GM18867 (cell line): Measurements from ENCODE around the gene PAM.

Experiments
- ATAC-seq: cut with Tn5 transposase; IDR thresholded peaks from one replicate; pipeline ENCODE4 v1.9.1; 2021; ENCODE audit warnings: mild to moderate bottlenecking, moderate library complexity; ENCODE audit not compliant: unreplicated experiment

Gene PAM

GRCh38 chr5:102754767-102755431 lies at the start of gene PAM:
TSS of gene PAM (plus strand) at chr5:102755305. CDS start at chr5:102866196, 110,891 bp downstream.
- ATAC-seq, result peak; percentile 92

- no peak for ATAC-seq
Measured at GRCh38 chr5:102711525-102712385, 43.4 kb upstream of the PAM start.

- ATAC-seq, result peak; percentile 29
Measured at GRCh38 chr5:102713278-102713677, 41.8 kb upstream of the PAM start.

GRCh38 chr5:102713682-102714231 lies 41.3 kb upstream of the PAM start:
- ATAC-seq, result peak; percentile 54

- ATAC-seq, result no peak
Measured at GRCh38 chr5:102715082-102715807, 39.9 kb upstream of the PAM start.

GRCh38 chr5:102716017-102716416 lies 39.1 kb upstream of the PAM start:
- no peak for ATAC-seq

GRCh38 chr5:102718819-102719218 lies 36.3 kb upstream of the PAM start:
- no peak for ATAC-seq

- ATAC-seq, result no peak
Measured at GRCh38 chr5:102719886-102720285, 35.2 kb upstream of the PAM start.

GRCh38 chr5:102720969-102721368 lies 34.1 kb upstream of the PAM start:
- no peak for ATAC-seq

GRCh38 chr5:102722931-102723330 lies 32.2 kb upstream of the PAM start:
- no peak for ATAC-seq

GRCh38 chr5:102731693-102732092 lies 23.4 kb upstream of the PAM start:
- ATAC-seq, result no peak

GRCh38 chr5:102733534-102733933 lies 21.6 kb upstream of the PAM start:
- ATAC-seq, result no peak

- no peak for ATAC-seq
Measured at GRCh38 chr5:102737161-102737560, 17.9 kb upstream of the PAM start.

GRCh38 chr5:102737805-102738469 lies 17.2 kb upstream of the PAM start:
- no peak for ATAC-seq

- no peak for ATAC-seq
Measured at GRCh38 chr5:102740515-102740914, 14.6 kb upstream of the PAM start.

- no peak for ATAC-seq
Measured at GRCh38 chr5:102742215-102742614, 12.9 kb upstream of the PAM start.

GRCh38 chr5:102743900-102744299 lies 11.2 kb upstream of the PAM start:
- ATAC-seq, result no peak

GRCh38 chr5:102747386-102748166 lies 7.5 kb upstream of the PAM start:
- ATAC-seq, result peak; percentile 86

- ATAC-seq, result no peak
Measured at GRCh38 chr5:102749416-102750030, 5.6 kb upstream of the PAM start.
